GM23248 (cell line): Measurements from ENCODE around the gene MYRFL.

Experiments
- EZH2 ChIP-seq: fragments of 200-600 bp; sonication (generic); IDR thresholded peaks from 2 replicates; pipeline ENCODE4 v1.6.1; 2018; ENCODE audit warnings: antibody characterized with exemption, mild to moderate bottlenecking; ENCODE audit not compliant: insufficient read depth, poor library complexity, severe bottlenecking
- EZH2phosphoT487 ChIP-seq: fragments of 200-600 bp; sonication (generic); IDR thresholded peaks from 2 replicates; pipeline ENCODE4 v1.6.1; 2018; ENCODE audit warnings: antibody characterized with exemption, moderate library complexity, mild to moderate bottlenecking, low read depth; ENCODE audit not compliant: insufficient read depth

DNA sequence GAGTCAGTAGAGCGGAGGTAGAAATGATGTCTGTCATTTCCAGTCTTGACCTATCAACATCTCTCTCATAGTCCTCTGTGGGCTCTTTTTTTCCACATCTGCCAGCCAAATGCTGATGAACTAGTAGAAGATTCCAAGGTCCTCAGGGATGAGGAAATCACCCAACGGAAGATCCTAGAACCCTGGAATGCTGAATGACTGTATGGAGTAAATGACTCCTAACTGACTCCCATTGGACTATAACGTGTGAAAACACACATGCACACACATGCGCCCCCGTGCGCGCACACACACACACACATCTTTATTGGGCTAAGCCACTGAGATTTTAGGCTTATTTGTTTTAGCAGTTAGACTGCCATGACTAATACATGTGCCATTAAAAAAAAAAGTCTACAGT, 159.2 kb downstream of the MYRFL start:
- TF ChIP-seq EZH2, result no peak
- no peak for TF ChIP-seq EZH2phosphoT487
